Neural progenitor cell (in vitro differentiated cells): ENCODE results near the gene ANO2. TPM values are rescaled to one million over a fixed set of nuclear protein-coding genes. Genes with fewer than 3 reads are reported as not detected.

Source experiments
- DNase-seq: peaks from one replicate; pipeline ENCODE4 v3.0.0-alpha.2; 2016; ENCODE audit warnings: low spot score
- H2AFZ ChIP-seq: fragments of 200-600 bp; sonication (generic); replicated peaks from 2 replicates; pipeline ENCODE4 v1.6.1; 2016; ENCODE audit warnings: antibody characterized with exemption
- H3F3A ChIP-seq: fragments of 200-600 bp; sonication (generic); 2 replicates; pipeline ENCODE4 v1.6.1; 2016; ENCODE audit warnings: antibody characterized with exemption, low read depth
- H3K27ac ChIP-seq: fragments of 200-600 bp; sonication (generic); 2 replicates; pipeline ENCODE4 v1.5.1; 2016; ENCODE audit warnings: mild to moderate bottlenecking
- H3K27me3 ChIP-seq: fragments of 200-600 bp; sonication (generic); 2 replicates; pipeline ENCODE4 v1.6.1; 2016; ENCODE audit warnings: mild to moderate bottlenecking, moderate library complexity
- H3K36me3 ChIP-seq: fragments of 200-600 bp; sonication (generic); 2 replicates; pipeline ENCODE4 v1.5.1; 2016
- H3K4me1 ChIP-seq: fragments of 200-600 bp; sonication (generic); 2 replicates; pipeline ENCODE4 v1.6.1; 2016; ENCODE audit warnings: mixed run types
- H3K4me2 ChIP-seq: fragments of 200-600 bp; sonication (generic); 2 replicates; pipeline ENCODE4 v1.6.1; 2016
- H3K4me3 ChIP-seq: fragments of 200-600 bp; sonication (generic); 2 replicates; pipeline ENCODE4 v1.5.1; 2016
- H3K79me2 ChIP-seq: fragments of 200-600 bp; sonication (generic); 2 replicates; pipeline ENCODE4 v1.6.1; 2016; ENCODE audit warnings: low read depth
- H3K9ac ChIP-seq: fragments of 200-600 bp; sonication (generic); 2 replicates; pipeline ENCODE4 v1.6.1; 2016
- H3K9me3 ChIP-seq: fragments of 200-600 bp; sonication (generic); 2 replicates; pipeline ENCODE4 v1.5.1; 2016; ENCODE audit warnings: low read depth
- H4K20me1 ChIP-seq: fragments of 200-600 bp; sonication (generic); 2 replicates; pipeline ENCODE4 v1.6.1; 2016; ENCODE audit warnings: low read depth
- H3K27ac Mint-ChIP-seq: 3 replicates; pipeline ENCODE4 v1.8.0; 2021; ENCODE audit warnings: mixed read lengths
- H3K27me3 Mint-ChIP-seq: 2 replicates; pipeline ENCODE4 v1.8.0; 2022; ENCODE audit warnings: low read depth, mild to moderate bottlenecking, inconsistent platforms, moderate library complexity, mixed read lengths; ENCODE audit not compliant: insufficient read depth
- H3K36me3 Mint-ChIP-seq: 3 replicates; pipeline ENCODE4 v1.8.0; 2021; ENCODE audit warnings: mixed read lengths
- H3K4me1 Mint-ChIP-seq: 3 replicates; pipeline ENCODE4 v1.8.0; 2021; ENCODE audit warnings: mixed read lengths
- H3K4me3 Mint-ChIP-seq: 3 replicates; pipeline ENCODE4 v1.8.0; 2021; ENCODE audit warnings: mild to moderate bottlenecking, moderate library complexity, mixed read lengths
- H3K9me3 Mint-ChIP-seq: 3 replicates; pipeline ENCODE4 v1.8.0; 2020; ENCODE audit warnings: mixed read lengths
- CTCF ChIP-seq: fragments of 200-600 bp; sonication (generic); IDR thresholded peaks from 2 replicates; pipeline ENCODE4 v1.5.1; 2017; ENCODE audit warnings: antibody characterized with exemption, mild to moderate bottlenecking
- EZH2 ChIP-seq: fragments of 200-600 bp; sonication (generic); IDR thresholded peaks from 2 replicates; pipeline ENCODE4 v1.6.1; 2017; ENCODE audit warnings: antibody characterized with exemption, mild to moderate bottlenecking, moderate library complexity
- EZH2phosphoT487 ChIP-seq: fragments of 200-600 bp; sonication (generic); IDR thresholded peaks from 2 replicates; pipeline ENCODE4 v1.6.1; 2017; ENCODE audit warnings: antibody characterized with exemption
- total RNA-seq: library from RNA; depleted of rRNA; stranded (reverse); fragments of >200 nt; gene quantifications from 2 replicates; pipeline ENCODE4 v1.2.3, GENCODE V29; 2015; ENCODE audit warnings: low replicate concordance

ANO2 gene
- total RNA-seq, 1 donor from 2014 or later = 4.8 TPM

- DNase-seq = no peak
- Mint-ChIP-seq H3K27me3 (peaks cover 2% of the 10 kb centered on the region), H3K4me3 (no peak overlapping the region), H3K27ac (no peak overlapping the region), H3K9me3 (no peaks in the 10 kb centered on the region), H3K36me3 (no peaks in the 10 kb centered on the region), H3K4me1 (peaks cover 7% of the 10 kb centered on the region)
- H3K27me3 ChIP-seq = no peaks in the 10 kb centered on the region
- no peaks in the 10 kb centered on the region for H3F3A ChIP-seq
- H3K4me1 ChIP-seq = no peaks in the 10 kb centered on the region
- H3K9me3 ChIP-seq = no peaks in the 10 kb centered on the region
- no peaks in the 10 kb centered on the region for H3K36me3 ChIP-seq
- H3K79me2 ChIP-seq = no peaks in the 10 kb centered on the region
- H2AFZ ChIP-seq = no peak overlapping the region
- H3K4me2 ChIP-seq = no peak overlapping the region
- no peak overlapping the region for H3K4me3 ChIP-seq
- TF ChIP-seq EZH2phosphoT487 = no peak
- TF ChIP-seq CTCF = no peak
- TF ChIP-seq EZH2 = no peak
- H4K20me1 ChIP-seq = no peaks in the 10 kb centered on the region
- no peak overlapping the region for H3K9ac ChIP-seq
- H3K27ac ChIP-seq = no peak overlapping the region
These were observed 164.5 kb downstream of the ANO2 start for GRCh38 chr12:5780536-5780935.

- no peaks in the 10 kb centered on the region for H3K9me3 ChIP-seq
- TF ChIP-seq EZH2phosphoT487 = no peak
- no peak for TF ChIP-seq EZH2
- no peak for TF ChIP-seq CTCF
- no peak overlapping the region for H3K4me3 ChIP-seq
- H3F3A ChIP-seq = no peaks in the 10 kb centered on the region
- Mint-ChIP-seq H3K36me3 (no peaks in the 10 kb centered on the region), H3K9me3 (no peaks in the 10 kb centered on the region), H3K4me1 (peaks cover 7% of the 10 kb centered on the region), H3K27me3 (no peaks in the 10 kb centered on the region), H3K4me3 (no peak overlapping the region), H3K27ac (no peak overlapping the region)
- no peaks in the 10 kb centered on the region for H3K79me2 ChIP-seq
- no peaks in the 10 kb centered on the region for H3K36me3 ChIP-seq
- DNase-seq = no peak
- no peaks in the 10 kb centered on the region for H4K20me1 ChIP-seq
- H3K27me3 ChIP-seq = no peaks in the 10 kb centered on the region
- no peak overlapping the region for H3K9ac ChIP-seq
- H3K27ac ChIP-seq = no peak overlapping the region
- no peak overlapping the region for H2AFZ ChIP-seq
- no peaks in the 10 kb centered on the region for H3K4me1 ChIP-seq
- H3K4me2 ChIP-seq = no peak overlapping the region
These were observed 165.7 kb downstream of the ANO2 start for GRCh38 chr12:5779401-5779800.

- no peak overlapping the region for H2AFZ ChIP-seq
- no peaks in the 10 kb centered on the region for H3F3A ChIP-seq
- no peak overlapping the region for H3K4me2 ChIP-seq
- H3K4me3 ChIP-seq = no peak overlapping the region
- no peaks in the 10 kb centered on the region for H4K20me1 ChIP-seq
- Mint-ChIP-seq H3K27me3 (no peaks in the 10 kb centered on the region), H3K4me3 (no peak overlapping the region), H3K9me3 (no peaks in the 10 kb centered on the region), H3K4me1 (peaks cover 7% of the 10 kb centered on the region), H3K36me3 (no peaks in the 10 kb centered on the region), H3K27ac (no peak overlapping the region)
- no peaks in the 10 kb centered on the region for H3K27me3 ChIP-seq
- no peaks in the 10 kb centered on the region for H3K79me2 ChIP-seq
- no peaks in the 10 kb centered on the region for H3K9me3 ChIP-seq
- no peaks in the 10 kb centered on the region for H3K4me1 ChIP-seq
- no peaks in the 10 kb centered on the region for H3K36me3 ChIP-seq
- no peak overlapping the region for H3K9ac ChIP-seq
- no peak for TF ChIP-seq EZH2phosphoT487
- TF ChIP-seq EZH2 = no peak
- TF ChIP-seq CTCF = no peak
- H3K27ac ChIP-seq = no peak overlapping the region
- no peak for DNase-seq
These were observed 166.2 kb downstream of the ANO2 start for GRCh38 chr12:5778821-5779220.

- no peak overlapping the region for H3K4me2 ChIP-seq
- H3K27ac ChIP-seq = no peak overlapping the region
- no peaks in the 10 kb centered on the region for H3K9me3 Mint-ChIP-seq
- H3K27ac Mint-ChIP-seq = no peak overlapping the region
- H3K27me3 ChIP-seq = no peaks in the 10 kb centered on the region
- peaks cover 4% of the 10 kb centered on the region for H3K4me1 ChIP-seq
- no peaks in the 10 kb centered on the region for H3K36me3 Mint-ChIP-seq
- H4K20me1 ChIP-seq = no peaks in the 10 kb centered on the region
- no peak overlapping the region for H2AFZ ChIP-seq
- TF ChIP-seq EZH2phosphoT487 (no peak), CTCF (no peak), EZH2 (no peak)
- no peak overlapping the region for H3K4me3 ChIP-seq
- no peaks in the 10 kb centered on the region for H3F3A ChIP-seq
- H3K4me3 Mint-ChIP-seq = no peak overlapping the region
- no peaks in the 10 kb centered on the region for H3K27me3 Mint-ChIP-seq
- H3K4me1 Mint-ChIP-seq = peaks cover 9% of the 10 kb centered on the region
- no peak overlapping the region for H3K9ac ChIP-seq
- H3K79me2 ChIP-seq = no peaks in the 10 kb centered on the region
- H3K9me3 ChIP-seq = no peaks in the 10 kb centered on the region
- no peaks in the 10 kb centered on the region for H3K36me3 ChIP-seq
- DNase-seq = no peak
These were observed 167.6 kb downstream of the ANO2 start for GRCh38 chr12:5777451-5777850.
